Measurements from ENCODE around the gene SPINK7. TPM values are rescaled to one million over a fixed set of nuclear protein-coding genes. Genes with fewer than 3 reads are reported as not detected.

The SPINK7 gene
- not detected for total RNA-seq

GRCh38 chr5:148312153-148312552, at the start of gene SPINK7:
TSS of gene SPINK7 (plus strand) at chr5:148312423. CDS start at chr5:148312484, 61 bp downstream.

GRCh38 chr5:148268566-148268965, 43.7 kb upstream of the SPINK7 start, which contains the start of gene SPINK13:
TSS of gene SPINK13 (plus strand) at chr5:148268794. CDS start at chr5:148270073, 1,279 bp downstream.

GRCh38 chr5:148335259-148335658, 23.0 kb downstream of the SPINK7 start, which contains the start of gene SPINK9:
TSS of gene SPINK9 (plus strand) at chr5:148335559. CDS start at chr5:148335614, 55 bp downstream.

Other genes with a start within 250 kb of the SPINK7 start
- not detected for gene SPINK5, start 248.4 kb upstream of the SPINK7 start, total RNA-seq
- gene SPINK14, start 143.9 kb upstream of the SPINK7 start, total RNA-seq: not detected
- gene SPINK6, start 109.4 kb upstream of the SPINK7 start, total RNA-seq: not detected
- gene MARCOL, start 73.9 kb upstream of the SPINK7 start, total RNA-seq: not detected
- not detected for gene SPINK13, start 43.6 kb upstream of the SPINK7 start, total RNA-seq
- gene SPINK9, start 23.1 kb downstream of the SPINK7 start, total RNA-seq: not detected
- gene FBXO38, start 71.5 kb downstream of the SPINK7 start, total RNA-seq: 10 to 100 TPM; 61.3 to 69.5 TPM

Measured in melanocyte of skin (primary cell).